BLaER1 (cell line): ENCODE data around the gene ARTN.

ENCODE experiments used
- H3K27ac ChIP-seq: shearing (Covaris generic); formaldehyde crosslinking; 2 replicates; pipeline ENCODE4 v1.8.1; 2022
- H3K27me3 ChIP-seq: shearing (Covaris generic); formaldehyde crosslinking; 2 replicates; pipeline ENCODE4 v1.8.1; 2022
- H3K36me3 ChIP-seq: shearing (Covaris generic); formaldehyde crosslinking; 2 replicates; pipeline ENCODE4 v1.8.1; 2022
- H3K4me1 ChIP-seq: shearing (Covaris generic); formaldehyde crosslinking; 2 replicates; pipeline ENCODE4 v1.8.1; 2022
- H3K4me2 ChIP-seq: shearing (Covaris generic); formaldehyde crosslinking; 2 replicates; pipeline ENCODE4 v1.8.1; 2022
- H3K4me3 ChIP-seq: shearing (Covaris generic); formaldehyde crosslinking; 2 replicates; pipeline ENCODE4 v1.8.1; 2022
- H3K9ac ChIP-seq: shearing (Covaris generic); formaldehyde crosslinking; 2 replicates; pipeline ENCODE4 v1.8.1; 2022
- H3K9me3 ChIP-seq: shearing (Covaris generic); formaldehyde crosslinking; 2 replicates; pipeline ENCODE4 v1.8.1; 2022
- H4K20me1 ChIP-seq: shearing (Covaris generic); formaldehyde crosslinking; 2 replicates; pipeline ENCODE4 v1.8.1; 2022
- Cebpa-rat ChIP-seq: shearing (Covaris generic); IDR thresholded peaks from 2 replicates; pipeline ENCODE4 v1.8.1; 2022

The ARTN gene

GRCh38 chr1:43969416-43969745, 35.8 kb downstream of the ARTN start:
- Histone ChIP-seq H4K20me1 (peaks cover 19% of the 10 kb centered on the region; the same call in 1 of the 2 replicates), H3K9me3 (no peaks in the 10 kb centered on the region), H3K4me2 (peak overlapping the region; percentile 100), H3K27me3 (no peaks in the 10 kb centered on the region), H3K36me3 (peaks cover 57% of the 10 kb centered on the region), H3K4me1 (peaks cover 22% of the 10 kb centered on the region), H3K4me3 (peak overlapping the region; percentile 94), H3K9ac (no peak overlapping the region), H3K27ac (no peak overlapping the region)
- no peak for TF ChIP-seq Cebpa-rat

- H3K4me2 ChIP-seq = peak within 1 kb of the TSS; percentile 100
- no peak for TF ChIP-seq Cebpa-rat
- peaks cover 19% of the 10 kb centered on the region; the same call in 1 of the 2 replicates for H4K20me1 ChIP-seq
- H3K9me3 ChIP-seq = no peaks in the 10 kb centered on the region
- H3K4me3 ChIP-seq = peak within 1 kb of the TSS; percentile 94
- H3K4me1 ChIP-seq = peaks cover 23% of the 10 kb centered on the region
- peaks cover 53% of the 10 kb centered on the region for H3K36me3 ChIP-seq
- peak within 1 kb of the TSS; percentile 78 for H3K27ac ChIP-seq
- peak within 1 kb of the TSS; percentile 87 for H3K9ac ChIP-seq
- H3K27me3 ChIP-seq = no peaks in the 10 kb centered on the region
Measured at GRCh38 chr1:43969746-43970466, 36.3 kb downstream of the ARTN start, which contains the start of gene DPH2. DPH2 (plus strand) TSS chr1:43970010; CDS start chr1:43970176, 166 bp downstream.

- Histone ChIP-seq H3K4me1 (peaks cover 23% of the 10 kb centered on the region), H3K27me3 (no peaks in the 10 kb centered on the region), H3K27ac (peak overlapping the region; percentile 78), H3K4me3 (peak overlapping the region; percentile 94), H3K9me3 (no peaks in the 10 kb centered on the region), H4K20me1 (peaks cover 23% of the 10 kb centered on the region), H3K9ac (peak overlapping the region; percentile 87), H3K36me3 (peaks cover 53% of the 10 kb centered on the region), H3K4me2 (peak overlapping the region; percentile 100)
- no peak for TF ChIP-seq Cebpa-rat
Measured at GRCh38 chr1:43970502-43970901, 36.9 kb downstream of the ARTN start.

GRCh38 chr1:43970911-43971310, 37.3 kb downstream of the ARTN start:
- H4K20me1 ChIP-seq = peaks cover 23% of the 10 kb centered on the region
- peak overlapping the region; percentile 87 for H3K9ac ChIP-seq
- H3K9me3 ChIP-seq = no peaks in the 10 kb centered on the region
- H3K36me3 ChIP-seq = peaks cover 50% of the 10 kb centered on the region
- H3K4me1 ChIP-seq = peaks cover 24% of the 10 kb centered on the region
- peak overlapping the region; percentile 94 for H3K4me3 ChIP-seq
- no peak for TF ChIP-seq Cebpa-rat
- H3K27ac ChIP-seq = no peak overlapping the region
- H3K27me3 ChIP-seq = no peaks in the 10 kb centered on the region
- peak overlapping the region; percentile 100 for H3K4me2 ChIP-seq

GRCh38 chr1:43971336-43971980, 37.9 kb downstream of the ARTN start:
- peak overlapping the region; percentile 87; the same call in 1 of the 2 replicates for H3K9ac ChIP-seq
- peak overlapping the region; percentile 100 for H3K4me2 ChIP-seq
- no peak overlapping the region for H3K27ac ChIP-seq
- H4K20me1 ChIP-seq = peaks cover 29% of the 10 kb centered on the region
- H3K4me1 ChIP-seq = peaks cover 30% of the 10 kb centered on the region
- H3K4me3 ChIP-seq = peak overlapping the region; percentile 94; the same call in 1 of the 2 replicates
- peaks cover 49% of the 10 kb centered on the region for H3K36me3 ChIP-seq
- TF ChIP-seq Cebpa-rat = no peak
- no peaks in the 10 kb centered on the region for H3K27me3 ChIP-seq
- no peaks in the 10 kb centered on the region for H3K9me3 ChIP-seq

GRCh38 chr1:43973981-43974442, 40.4 kb downstream of the ARTN start:
- H3K9me3 ChIP-seq = no peaks in the 10 kb centered on the region
- no peak for TF ChIP-seq Cebpa-rat
- H3K4me3 ChIP-seq = peak overlapping the region; percentile 93
- no peaks in the 10 kb centered on the region for H3K27me3 ChIP-seq
- peaks cover 53% of the 10 kb centered on the region for H3K4me1 ChIP-seq
- H4K20me1 ChIP-seq = peaks cover 52% of the 10 kb centered on the region
- peaks cover 53% of the 10 kb centered on the region for H3K36me3 ChIP-seq
- peak overlapping the region; percentile 94 for H3K27ac ChIP-seq
- H3K4me2 ChIP-seq = peak overlapping the region; percentile 94
- peak overlapping the region; percentile 96 for H3K9ac ChIP-seq

GRCh38 chr1:43974443-43975248, 41.0 kb downstream of the ARTN start, which contains the start of gene ATP6V0B:
ATP6V0B (plus strand) TSS chr1:43974960; CDS start chr1:43975041, 81 bp downstream.
- no peak for TF ChIP-seq Cebpa-rat
- H3K9me3 ChIP-seq = no peaks in the 10 kb centered on the region
- H4K20me1 ChIP-seq = peaks cover 52% of the 10 kb centered on the region
- H3K4me2 ChIP-seq = peak within 1 kb of the TSS; percentile 94
- peaks cover 53% of the 10 kb centered on the region for H3K36me3 ChIP-seq
- H3K9ac ChIP-seq = peak within 1 kb of the TSS; percentile 96
- H3K4me3 ChIP-seq = peak within 1 kb of the TSS; percentile 93
- no peaks in the 10 kb centered on the region for H3K27me3 ChIP-seq
- H3K27ac ChIP-seq = peak within 1 kb of the TSS; percentile 94
- peaks cover 53% of the 10 kb centered on the region for H3K4me1 ChIP-seq

- Histone ChIP-seq H3K4me2 (peak overlapping the region; percentile 94), H3K36me3 (peaks cover 53% of the 10 kb centered on the region), H3K4me3 (peak overlapping the region; percentile 93), H4K20me1 (peaks cover 50% of the 10 kb centered on the region), H3K27me3 (no peaks in the 10 kb centered on the region), H3K27ac (peak overlapping the region; percentile 94), H3K9me3 (no peaks in the 10 kb centered on the region), H3K4me1 (peaks cover 58% of the 10 kb centered on the region), H3K9ac (peak overlapping the region; percentile 96)
- no peak for TF ChIP-seq Cebpa-rat
Measured at GRCh38 chr1:43975249-43975961, 41.8 kb downstream of the ARTN start.

- peak overlapping the region; percentile 93 for H3K4me3 ChIP-seq
- no peak for TF ChIP-seq Cebpa-rat
- peak overlapping the region; percentile 96 for H3K9ac ChIP-seq
- H3K27me3 ChIP-seq = no peaks in the 10 kb centered on the region
- H3K9me3 ChIP-seq = no peaks in the 10 kb centered on the region
- H3K4me2 ChIP-seq = peak overlapping the region; percentile 94
- peaks cover 53% of the 10 kb centered on the region for H3K36me3 ChIP-seq
- H3K27ac ChIP-seq = peak overlapping the region; percentile 94
- H3K4me1 ChIP-seq = peaks cover 58% of the 10 kb centered on the region
- H4K20me1 ChIP-seq = peaks cover 50% of the 10 kb centered on the region
Measured at GRCh38 chr1:43976045-43976444, 42.4 kb downstream of the ARTN start.
